ENCODE results near the gene ARID1B. TPM values are rescaled to one million over a fixed set of nuclear protein-coding genes. Genes with fewer than 3 reads are reported as not detected.

Gene ARID1B
- total RNA-seq, 4 donors from 2014 or later, result 157 to 315 (median 206) TPM

GRCh38 chr6:156821707-156822106 is 44.5 kb downstream of the ARID1B start:
- no peak overlapping the region for H3K4me3 ChIP-seq (replicated peaks in 1 of 3)
- no peaks in the 10 kb centered on the region for H3K27me3 ChIP-seq
- intact Hi-C loops (cut with DNase I), result no loop called here
- 94 to 98% methylated on average over 2 of the region's 2 CpGs for WGBS, 2 donors
- no peaks in the 10 kb centered on the region for H3K9me3 ChIP-seq
- H3K36me3 ChIP-seq, result no peaks in the 10 kb centered on the region
- DNase-seq, result no peak
- H3K27ac ChIP-seq, result no peak overlapping the region
- TF ChIP-seq CTCF (IDR thresholded peaks at IDR 0.05), result no peak
- no peak for TF ChIP-seq POLR2A (IDR thresholded peaks at IDR 0.05)
- peaks cover 73 to 77% of the 10 kb centered on the region in 2 donors for H3K4me1 ChIP-seq

- Histone ChIP-seq H3K4me1 (peaks cover 72 to 77% of the 10 kb centered on the region in 2 donors), H3K4me3 (replicated peaks in 1 of 3) (no peak overlapping the region), H3K36me3 (no peaks in the 10 kb centered on the region), H3K27ac (no peak overlapping the region), H3K27me3 (no peaks in the 10 kb centered on the region), H3K9me3 (no peaks in the 10 kb centered on the region)
- intact Hi-C loops (cut with DNase I), result no loop called here
- DNase-seq, result no peak
- 73 to 77% methylated on average over 14 of the region's 14 CpGs for WGBS, 2 donors
- no peak for TF ChIP-seq POLR2A (IDR thresholded peaks at IDR 0.05)
- no peak for TF ChIP-seq CTCF (IDR thresholded peaks at IDR 0.05)
Measured at GRCh38 chr6:156822747-156823206, 45.6 kb downstream of the ARID1B start.

- peaks cover 71 to 75% of the 10 kb centered on the region in 2 donors for H3K4me1 ChIP-seq
- no peaks in the 10 kb centered on the region for H3K9me3 ChIP-seq
- intact Hi-C loops (cut with DNase I), result no loop called here
- TF ChIP-seq CTCF (IDR thresholded peaks at IDR 0.05) (no peak), POLR2A (IDR thresholded peaks at IDR 0.05) (no peak)
- H3K27me3 ChIP-seq, result no peaks in the 10 kb centered on the region
- H3K27ac ChIP-seq, result peak overlapping the region; percentile 22 to 42 (median 29)
- DNase-seq, result no peak
- H3K4me3 ChIP-seq (replicated peaks in 1 of 3), result no peak overlapping the region
- no peaks in the 10 kb centered on the region for H3K36me3 ChIP-seq
- 68 to 72% methylated on average over 8 of the region's 8 CpGs for WGBS, 2 donors
Measured at GRCh38 chr6:156824142-156824541, 47.0 kb downstream of the ARID1B start.

- no peaks in the 10 kb centered on the region for H3K9me3 ChIP-seq
- WGBS, 2 donors, result 9 to 15% methylated on average over 3 of the region's 3 CpGs
- no peak for TF ChIP-seq CTCF (IDR thresholded peaks at IDR 0.05)
- TF ChIP-seq POLR2A (IDR thresholded peaks at IDR 0.05), result no peak
- no peak overlapping the region for H3K4me3 ChIP-seq (replicated peaks in 1 of 3)
- peak overlapping the region; percentile 19 to 58 (median 42) for H3K27ac ChIP-seq
- no peaks in the 10 kb centered on the region for H3K27me3 ChIP-seq
- intact Hi-C loops (cut with DNase I), result no loop called here
- DNase-seq, result no peak
- peaks cover 62 to 63% of the 10 kb centered on the region in 2 donors for H3K4me1 ChIP-seq
- H3K36me3 ChIP-seq, result no peaks in the 10 kb centered on the region
Measured at GRCh38 chr6:156825475-156825874, 48.3 kb downstream of the ARID1B start.

GRCh38 chr6:156826290-156826955 is 49.2 kb downstream of the ARID1B start:
- TF ChIP-seq CTCF (IDR thresholded peaks at IDR 0.05) (no peak), POLR2A (IDR thresholded peaks at IDR 0.05) (peak in 1 of 2 donors; percentile 29)
- no peaks in the 10 kb centered on the region for H3K27me3 ChIP-seq
- no peaks in the 10 kb centered on the region for H3K36me3 ChIP-seq
- H3K27ac ChIP-seq, result peak overlapping the region; percentile 42 to 62 (median 58)
- no peaks in the 10 kb centered on the region for H3K9me3 ChIP-seq
- DNase-seq, result peak; percentile 80 to 82
- WGBS, 2 donors, result 57 to 73% methylated on average over 10 of the region's 10 CpGs
- H3K4me1 ChIP-seq, result peaks cover 60 to 68% of the 10 kb centered on the region in 2 donors
- intact Hi-C loops (cut with DNase I), result no loop called here
- H3K4me3 ChIP-seq (replicated peaks in 1 of 3), result no peak overlapping the region
